K562 (cell line): ENCODE data around the gene PRCD. TPM values are rescaled to one million over a fixed set of nuclear protein-coding genes. Genes with fewer than 3 reads are reported as not detected.

Experiments used
- BACH1 ChIP-seq: fragments of 200-800 bp; sonication (Bioruptor generic); IDR thresholded peaks from 2 replicates; pipeline ENCODE4 v1.6.1; 2016; ENCODE audit warnings: missing genetic modification characterization, missing compliant biosample characterization
- BCOR ChIP-seq: fragments of 450-650 bp; IDR thresholded peaks from 2 replicates; pipeline ENCODE4 v1.6.1; 2016
- BMI1 ChIP-seq: fragments of 150-350 bp; IDR thresholded peaks from 2 replicates; pipeline ENCODE4 v1.6.1; 2014; ENCODE audit warnings: low read length
- CBFB ChIP-seq: sonication (generic); formaldehyde crosslinking; IDR thresholded peaks from 2 replicates; pipeline ENCODE4 v1.4.0; 2020; ENCODE audit warnings: mild to moderate bottlenecking, missing genetic modification reagents
- CUX1 ChIP-seq: fragments of 200-800 bp; sonication (Bioruptor generic); IDR thresholded peaks from 2 replicates; pipeline ENCODE4 v1.6.1; 2016; ENCODE audit warnings: missing genetic modification characterization, missing compliant biosample characterization
- ETS1 ChIP-seq: conservative IDR thresholded peaks from 2 replicates; pipeline ENCODE4 v1.6.1; 2011; ENCODE audit warnings: low read depth, mild to moderate bottlenecking, low read length; ENCODE audit not compliant: control insufficient read depth
- HEY1 ChIP-seq: fragments of 250-450 bp; sonication (Bioruptor Pico); IDR thresholded peaks from 2 replicates; pipeline ENCODE4 v1.5.0; 2020; ENCODE audit warnings: mild to moderate bottlenecking, moderate library complexity, borderline replicate concordance
- KDM4B ChIP-seq, 2 experiments: fragments of 450-650 bp in 1 of 2; sonication (generic) in 1 of 2; IDR thresholded peaks; 2 replicates each; pipeline ENCODE4 v1.6.1; 2016 to 2017; ENCODE audit warnings: borderline replicate concordance in 2 of 2, antibody characterized with exemption in 1 of 2, low read depth in 1 of 2, mild to moderate bottlenecking in 1 of 2
- MAFG ChIP-seq: fragments of 450-650 bp; conservative IDR thresholded peaks from 2 replicates; pipeline ENCODE4 v1.6.1; 2016; ENCODE audit warnings: missing genetic modification characterization, missing compliant biosample characterization
- MTF1 ChIP-seq: fragments of 250-450 bp; sonication (Bioruptor Pico); IDR thresholded peaks from 2 replicates; pipeline ENCODE4 v1.9.0; 2021; ENCODE audit warnings: moderate library complexity, mild to moderate bottlenecking, inconsistent platforms, borderline replicate concordance
- RCOR1 ChIP-seq, 2 experiments: IDR thresholded peaks; 2 replicates each; pipeline ENCODE4 v1.6.1; 2012; ENCODE audit warnings: low read depth in 2 of 2, low read length in 2 of 2, borderline replicate concordance in 1 of 2, improper control_type of control experiment in 1 of 2
- ZBTB2 ChIP-seq: fragments of 450-650 bp; IDR thresholded peaks from 2 replicates; pipeline ENCODE4 v1.6.1; 2016; ENCODE audit warnings: antibody characterized with exemption
- ZBTB49 ChIP-seq: sonication (generic); formaldehyde crosslinking; IDR thresholded peaks from 2 replicates; pipeline ENCODE4 v1.8.0; 2022; ENCODE audit warnings: missing genetic modification reagents, mild to moderate bottlenecking, borderline replicate concordance
- ZBTB8A ChIP-seq: fragments of 450-650 bp; IDR thresholded peaks from 2 replicates; pipeline ENCODE4 v1.6.1; 2018; ENCODE audit warnings: mild to moderate bottlenecking, moderate library complexity; ENCODE audit not compliant: partially characterized antibody
- ZKSCAN8 ChIP-seq: fragments of 200-800 bp; sonication (Bioruptor generic); IDR thresholded peaks from 2 replicates; pipeline ENCODE4 v1.6.1; 2016; ENCODE audit warnings: missing genetic modification characterization, missing compliant biosample characterization
- ZNF507 ChIP-seq: conservative IDR thresholded peaks from 2 replicates; pipeline ENCODE4 v1.6.1; 2017; ENCODE audit warnings: missing genetic modification characterization, missing compliant biosample characterization
- ZNF79 ChIP-seq: fragments of 250-450 bp; sonication (Bioruptor Pico); IDR thresholded peaks from 2 replicates; pipeline ENCODE4 v1.4.0; 2020; ENCODE audit warnings: low read depth, mild to moderate bottlenecking, moderate library complexity
- polyA plus RNA-seq, 8 experiments: library from polyadenylated mRNA; depleted of rRNA in 4 of 8; stranded (reverse) in 5 of 8; unstranded in 3 of 8; fragments of >200 nt; fragmentation: Nextera tagmentation in 2 of 8; fragmentation: Illumina TruSeq in 1 of 8; extraction: Ambion mirVana in 2 of 8; extraction: Trizol in 1 of 8; gene quantifications; 2 replicates each; pipeline versions ENCODE4 v1.2.1 to v1.2.3, GENCODE V29; 2011 to 2014; ENCODE audit warnings: inconsistent platforms in 1 of 8, missing spikeins in 1 of 8
- total RNA-seq, 7 experiments: library from RNA; depleted of rRNA in 6 of 7; stranded (reverse); fragments of >200 nt in 6 of 7; fragmentation: Illumina TruSeq in 2 of 7; extraction: Trizol in 2 of 7; gene quantifications; 2 replicates each; pipeline versions ENCODE4 v1.2.1 to v1.2.3, GENCODE V29; 2011 to 2021; ENCODE audit warnings: low replicate concordance in 1 of 7

Gene PRCD
- total and polyA plus RNA-seq, 9 of the 15 experiments (the other 6 are each of a cell fraction or from before 2014, with no cell fraction given): 0.20 to 0.25 (median 0.21) TPM; not detected in 6

GRCh38 chr17:76557368-76558197 is 17.7 kb downstream of the PRCD start (continued):
- TF ChIP-seq MTF1 (CRISPR knock-in tag) (no peak), ZBTB49 (CRISPR knock-in tag) (peak; percentile 89), ZBTB8A (no peak), ZNF79 (no peak), ETS1 (peak; percentile 93), ZNF507 (tag) (no peak), RCOR1 (IDR thresholded peaks at IDR 0.05; ENCODE audit: borderline replicate concordance in 1 of 2, low read depth in 2 of 2, low read length in 2 of 2) (peak in 1 of 2 experiments; percentile 57; a peak in 1 of 4 replicates), BCOR (no peak), HEY1 (CRISPR knock-in tag) (no peak), ZKSCAN8 (CRISPR knock-in tag) (no peak), CBFB (0 out of 2 replicates have a peak, but pooled peaks have one; percentile 23), CUX1 (CRISPR knock-in tag) (no peak), BMI1 (no peak), MAFG (no peak), KDM4B (IDR thresholded peaks at IDR 0.05; ENCODE audit: borderline replicate concordance in 2 of 2, low read depth in 1 of 2) (no peak), BACH1 (tag) (peak; percentile 66), ZBTB2 (no peak)
